GM10266 (cell line): ENCODE results near the gene CPED1.
"Not testable (repeated sequence)": the region's sequence is repeated elsewhere in the genome, so short reads cannot be mapped to it uniquely, and the experiment has no call there.

ENCODE experiments used
- DNase-seq: peaks from one replicate; pipeline ENCODE4 v3.0.0; 2012; ENCODE audit errors: extremely low spot score
- TF ChIP-seq, protein P1 (sequence below): IDR thresholded peaks from 2 replicates; pipeline ENCODE4 v1.5.1; 2012; ENCODE audit warnings: mild to moderate bottlenecking, low read depth; ENCODE audit not compliant: control insufficient read depth, insufficient read depth; ENCODE audit errors: missing control alignments

The CPED1 gene

DNA sequence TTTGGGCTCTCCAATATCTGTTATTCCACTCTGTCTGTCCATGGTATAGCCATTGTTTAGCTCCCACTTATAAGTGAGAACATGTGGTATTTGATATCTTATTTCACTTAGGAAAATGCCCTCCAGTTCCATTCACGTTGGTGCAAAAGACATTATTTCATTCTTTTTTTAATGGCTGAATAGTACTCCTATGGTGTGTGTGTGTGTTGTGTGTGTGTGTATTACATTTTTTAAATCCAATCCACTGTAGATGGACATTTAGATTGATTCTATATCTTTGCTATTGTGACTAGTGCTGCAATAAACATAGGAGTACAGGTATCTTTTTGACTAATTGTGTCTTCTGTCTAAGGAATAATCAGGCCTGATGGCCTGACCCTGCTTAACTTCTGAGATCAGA is 7.4 kb upstream of the CPED1 start:
- DNase-seq = no peak

DNA sequence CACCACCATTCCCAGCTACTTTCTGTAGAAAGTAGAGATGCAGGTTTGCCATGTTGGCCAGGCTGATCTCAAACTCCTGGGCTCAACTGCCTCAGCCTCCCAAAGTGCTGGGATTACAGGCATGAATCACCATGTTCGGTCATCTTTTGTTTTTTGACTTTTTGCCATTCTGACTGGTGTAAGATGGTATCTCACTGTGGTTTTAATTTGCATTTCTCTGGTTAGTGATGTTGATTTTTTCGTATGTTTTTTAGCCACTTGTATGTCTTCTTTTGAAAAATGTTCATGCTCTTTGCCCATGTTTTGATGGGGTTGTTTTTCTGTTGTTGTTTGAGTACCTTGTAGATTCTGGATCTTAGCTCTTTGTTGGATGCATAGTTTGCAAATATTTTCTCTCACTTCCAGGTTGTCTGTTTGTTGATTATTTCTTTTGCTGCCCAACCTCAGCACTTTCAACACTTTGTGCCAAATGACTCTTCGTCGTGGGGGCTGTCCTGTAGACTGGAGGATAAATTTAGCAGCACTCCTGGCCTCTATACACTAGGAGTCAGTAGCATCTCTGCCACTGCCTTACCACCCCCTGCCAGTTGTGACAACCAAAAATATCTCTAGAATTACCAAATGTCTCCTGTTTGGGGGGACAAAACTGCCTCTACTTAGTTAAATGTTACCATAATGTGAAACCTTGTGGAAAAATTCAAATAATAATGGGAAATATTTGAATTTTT is 6.5 kb upstream of the CPED1 start:
- TF ChIP-seq, protein P1, sequence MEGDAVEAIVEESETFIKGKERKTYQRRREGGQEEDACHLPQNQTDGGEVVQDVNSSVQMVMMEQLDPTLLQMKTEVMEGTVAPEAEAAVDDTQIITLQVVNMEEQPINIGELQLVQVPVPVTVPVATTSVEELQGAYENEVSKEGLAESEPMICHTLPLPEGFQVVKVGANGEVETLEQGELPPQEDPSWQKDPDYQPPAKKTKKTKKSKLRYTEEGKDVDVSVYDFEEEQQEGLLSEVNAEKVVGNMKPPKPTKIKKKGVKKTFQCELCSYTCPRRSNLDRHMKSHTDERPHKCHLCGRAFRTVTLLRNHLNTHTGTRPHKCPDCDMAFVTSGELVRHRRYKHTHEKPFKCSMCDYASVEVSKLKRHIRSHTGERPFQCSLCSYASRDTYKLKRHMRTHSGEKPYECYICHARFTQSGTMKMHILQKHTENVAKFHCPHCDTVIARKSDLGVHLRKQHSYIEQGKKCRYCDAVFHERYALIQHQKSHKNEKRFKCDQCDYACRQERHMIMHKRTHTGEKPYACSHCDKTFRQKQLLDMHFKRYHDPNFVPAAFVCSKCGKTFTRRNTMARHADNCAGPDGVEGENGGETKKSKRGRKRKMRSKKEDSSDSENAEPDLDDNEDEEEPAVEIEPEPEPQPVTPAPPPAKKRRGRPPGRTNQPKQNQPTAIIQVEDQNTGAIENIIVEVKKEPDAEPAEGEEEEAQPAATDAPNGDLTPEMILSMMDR = no peak
- DNase-seq = no peak

More for the DNA sequence above, 7.4 kb upstream of the CPED1 start:
- TF ChIP-seq, protein P1 = no peak

DNA sequence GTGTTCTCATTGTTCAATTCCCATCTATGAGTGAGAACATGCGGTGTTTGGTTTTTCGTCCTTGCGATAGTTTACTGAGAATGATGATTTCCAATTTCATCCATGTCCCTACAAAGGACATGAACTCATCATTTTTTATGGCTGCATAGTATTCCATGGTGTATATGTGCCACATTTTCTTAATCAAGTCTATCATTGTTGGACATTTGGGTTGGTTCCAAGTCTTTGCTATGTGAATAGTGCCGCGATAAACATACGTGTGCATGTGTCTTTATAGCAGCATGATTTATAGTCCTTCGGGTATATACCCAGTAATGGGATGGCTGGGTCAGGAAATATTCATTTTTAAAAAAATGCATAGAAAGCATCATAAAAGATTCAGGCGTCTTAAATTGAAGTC is 4.9 kb upstream of the CPED1 start:
- not testable (repeated sequence) for DNase-seq

DNA sequence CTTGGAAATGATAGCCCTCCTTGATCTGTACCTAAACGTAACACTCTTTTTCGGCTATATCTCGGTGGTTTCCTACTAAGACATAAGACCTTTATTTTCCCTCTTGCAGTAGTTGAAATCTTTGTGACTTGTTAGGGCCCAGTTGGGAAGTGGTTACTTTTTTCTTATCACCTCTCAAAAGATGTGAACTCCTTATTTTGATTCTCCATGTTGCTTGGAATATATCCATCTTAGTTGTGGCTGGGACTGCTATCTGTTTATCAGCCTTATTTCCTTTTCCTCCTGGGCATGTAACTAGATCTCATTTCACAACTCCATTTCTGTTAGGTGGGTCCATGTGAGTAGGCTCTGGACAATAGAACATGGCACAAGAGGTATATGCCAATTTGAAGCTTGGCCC is 4.1 kb upstream of the CPED1 start:
- TF ChIP-seq, protein P1 = no peak
- no peak for DNase-seq

DNA sequence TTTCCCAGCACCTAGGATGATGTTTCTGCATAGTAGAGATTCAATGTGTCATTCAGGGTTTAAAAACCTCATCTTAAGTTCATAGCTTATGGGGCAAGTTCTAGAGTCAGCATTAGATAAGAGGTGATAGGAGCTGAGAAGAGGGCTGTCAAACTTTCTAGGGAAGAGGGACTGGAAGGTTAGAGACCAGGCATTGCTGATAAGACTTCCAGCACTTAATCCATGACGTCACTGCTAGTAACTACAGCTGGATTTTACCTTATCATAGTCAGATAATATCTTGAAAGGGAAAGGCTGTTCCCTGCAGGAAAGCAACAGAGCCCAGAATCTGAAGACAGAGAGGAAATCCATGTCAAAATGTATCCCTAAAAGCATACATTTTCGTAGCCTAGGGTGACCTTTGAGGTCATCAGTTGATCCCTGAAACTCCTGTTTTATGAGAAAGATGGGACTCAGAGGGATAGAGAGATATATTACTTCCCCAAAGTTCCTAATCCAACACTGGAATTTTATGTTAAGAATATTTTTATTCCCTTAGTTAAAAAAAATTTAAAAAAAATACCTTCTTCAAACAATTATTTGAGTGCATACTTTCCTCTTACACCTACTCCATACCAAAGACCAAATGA is 3.3 kb upstream of the CPED1 start:
- DNase-seq = no peak
- TF ChIP-seq, protein P1 = no peak

DNA sequence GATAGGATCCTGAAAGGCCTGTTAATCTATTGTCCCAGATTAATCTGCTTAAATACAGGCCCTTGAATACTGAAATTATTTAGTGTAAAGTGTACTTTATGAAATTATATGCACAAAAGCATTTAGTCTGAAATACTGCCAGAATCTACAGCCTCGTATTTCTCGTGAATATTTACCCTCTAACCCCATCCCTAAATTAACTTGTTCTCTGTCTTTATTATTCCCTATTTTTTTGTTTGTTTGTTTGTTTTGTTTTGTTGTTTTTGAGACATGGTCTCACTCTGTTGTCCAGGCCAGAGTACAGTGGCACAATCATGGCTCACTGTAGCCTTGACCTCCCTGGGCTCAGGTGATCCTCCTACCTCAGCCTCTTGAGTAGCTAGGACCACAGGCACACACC is 2.7 kb upstream of the CPED1 start:
- TF ChIP-seq, protein P1 = no peak
- DNase-seq = no peak

DNA sequence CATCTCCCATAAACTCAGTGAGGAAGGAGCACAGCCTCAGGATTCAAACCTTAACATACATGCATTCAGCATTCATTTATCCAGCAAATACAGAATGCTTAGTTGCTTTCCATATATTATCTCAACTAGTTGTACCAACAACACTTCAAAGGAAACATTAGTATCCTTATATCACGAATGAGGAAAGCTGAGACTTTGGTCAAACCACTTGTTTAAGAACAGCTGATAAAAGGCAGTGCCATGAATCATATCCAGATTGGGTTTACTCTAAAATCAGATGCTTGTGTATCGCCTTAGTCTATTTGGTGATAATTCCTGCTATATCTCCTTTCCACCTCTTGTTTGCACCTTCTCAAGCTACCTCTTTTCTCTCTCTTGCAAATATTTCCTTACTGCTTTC is 1.9 kb upstream of the CPED1 start:
- no peak for DNase-seq
- TF ChIP-seq, protein P1 = no peak

DNA sequence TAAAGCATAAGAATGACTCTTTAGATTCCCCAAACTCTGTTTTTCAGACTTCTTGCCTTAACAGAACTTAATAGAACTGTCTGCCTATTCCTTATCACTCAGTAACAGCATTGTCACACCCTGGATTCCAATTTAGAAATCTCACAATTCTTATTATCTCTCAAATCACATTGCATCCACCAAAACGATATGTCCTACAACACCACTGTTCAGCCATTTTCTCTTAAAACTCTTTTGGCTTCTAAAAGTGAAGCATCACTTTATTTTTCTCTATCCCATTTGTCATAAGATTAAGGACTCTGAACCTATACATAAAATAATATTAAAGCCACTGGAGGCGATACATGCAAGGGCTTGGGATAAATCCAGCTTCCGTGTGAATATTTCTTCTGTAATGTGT is 1.2 kb upstream of the CPED1 start:
- no peak for DNase-seq
- TF ChIP-seq, protein P1 = peak; percentile 5
